ENCODE results near the gene HS2ST1.

DNA sequence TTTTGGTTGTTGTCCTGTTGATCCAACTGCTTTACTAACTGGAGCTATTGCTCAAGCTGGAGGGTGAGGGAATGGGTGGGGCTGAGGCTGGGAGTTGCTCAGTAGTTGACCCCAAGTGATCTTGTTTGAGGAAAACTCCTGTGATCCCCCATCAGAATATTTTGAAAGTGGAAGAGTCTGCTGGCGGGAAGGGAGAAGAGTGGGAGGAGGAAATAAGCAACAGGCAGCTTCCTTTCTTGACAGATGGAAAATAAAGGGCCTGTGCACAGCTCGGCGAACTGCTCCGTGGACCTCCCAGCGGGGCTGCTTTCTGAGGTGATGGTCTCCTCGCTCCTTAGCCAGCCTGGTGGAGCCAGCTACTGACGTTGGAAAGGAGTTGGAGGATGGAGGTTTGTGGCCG, 215.2 kb downstream of the HS2ST1 start:
- TF ChIP-seq RXRA (IDR thresholded peaks at IDR 0.05) (no peak), CTCF (IDR thresholded peaks at IDR 0.05; ENCODE audit: low read depth, low read length, missing input control) (no peak), JUND (IDR thresholded peaks at IDR 0.05) (no peak), REST (IDR thresholded peaks at IDR 0.05) (no peak), NR2F2 (IDR thresholded peaks at IDR 0.05) (no peak), YY1 (IDR thresholded peaks at IDR 0.05) (no peak)
- TF ChIP-seq, protein P1, sequence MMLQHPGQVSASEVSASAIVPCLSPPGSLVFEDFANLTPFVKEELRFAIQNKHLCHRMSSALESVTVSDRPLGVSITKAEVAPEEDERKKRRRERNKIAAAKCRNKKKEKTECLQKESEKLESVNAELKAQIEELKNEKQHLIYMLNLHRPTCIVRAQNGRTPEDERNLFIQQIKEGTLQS (IDR thresholded peaks at IDR 0.05) = no peak

Measured in liver (tissue), 3 donors.